Transverse colon (tissue), 3 donors: ENCODE results near the gene APOB.

Experiments used
- EP300 ChIP-seq: sonication (generic); formaldehyde crosslinking; IDR thresholded peaks from one replicate; pipeline ENCODE4 v1.6.1; 2017; ENCODE audit warnings: antibody characterized with exemption, low read depth
- POLR2A ChIP-seq: fragments of 450-650 bp; IDR thresholded peaks from one replicate; pipeline ENCODE4 v1.6.1; 2016; ENCODE audit warnings: antibody characterized with exemption, mild to moderate bottlenecking, moderate library complexity
- TF ChIP-seq, protein P1 (sequence below), 5 experiments: fragments of 200-600 bp in 3 of 5; fragments of 450-650 bp in 2 of 5; sonication (generic) in 3 of 5; IDR thresholded peaks; 1 replicate in 2 of 5; 2 replicates in 3 of 5; pipeline ENCODE4 v1.5.1; 2016 to 2017; ENCODE audit warnings: antibody characterized with exemption in 5 of 5, inconsistent platforms in 3 of 5, mild to moderate bottlenecking in 2 of 5, moderate library complexity in 1 of 5

DNA sequence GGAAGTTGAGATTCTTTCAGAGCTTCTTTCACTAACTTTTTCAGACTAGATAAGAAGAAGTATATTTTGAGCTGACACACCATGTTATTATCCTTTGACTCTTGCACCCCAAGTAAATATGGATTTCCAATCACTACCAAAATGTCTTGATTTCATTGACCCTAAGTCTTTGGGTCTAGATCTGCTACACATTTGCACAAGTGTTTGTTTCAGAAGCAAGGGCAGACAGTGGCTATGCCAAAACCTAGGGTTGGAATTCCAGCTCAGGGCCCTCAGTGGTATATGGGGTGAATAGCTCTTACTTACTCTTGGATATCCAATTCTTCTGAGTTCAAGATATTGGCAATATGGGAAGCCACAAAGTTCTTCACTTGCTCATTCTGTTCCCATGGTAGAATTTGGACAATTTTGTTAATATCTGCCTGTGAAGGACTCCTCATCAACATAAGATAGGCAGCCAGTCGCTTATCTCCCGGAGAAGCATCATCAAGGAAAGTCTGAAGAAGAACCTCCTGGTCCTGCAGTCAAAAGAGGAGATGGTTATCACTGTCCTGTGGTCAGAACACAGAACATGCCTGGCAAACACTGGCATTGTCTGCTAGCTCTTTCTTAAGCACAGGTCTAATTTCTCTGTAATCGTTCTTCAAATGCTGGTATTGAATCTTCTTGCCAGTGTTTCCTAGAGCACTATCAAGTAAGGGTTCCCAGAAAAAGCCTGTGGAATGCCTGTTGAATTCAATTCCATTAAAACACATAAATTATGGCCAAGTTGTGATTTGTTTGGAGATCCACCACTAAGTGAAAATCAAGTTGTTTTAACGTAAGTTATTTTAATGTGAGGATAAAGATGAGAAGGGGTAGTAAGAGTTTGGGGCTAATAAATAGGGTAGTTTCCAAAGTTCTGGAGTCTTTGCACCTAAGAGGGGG is 15.6 kb downstream of the APOB start:
- TF ChIP-seq, protein P1, sequence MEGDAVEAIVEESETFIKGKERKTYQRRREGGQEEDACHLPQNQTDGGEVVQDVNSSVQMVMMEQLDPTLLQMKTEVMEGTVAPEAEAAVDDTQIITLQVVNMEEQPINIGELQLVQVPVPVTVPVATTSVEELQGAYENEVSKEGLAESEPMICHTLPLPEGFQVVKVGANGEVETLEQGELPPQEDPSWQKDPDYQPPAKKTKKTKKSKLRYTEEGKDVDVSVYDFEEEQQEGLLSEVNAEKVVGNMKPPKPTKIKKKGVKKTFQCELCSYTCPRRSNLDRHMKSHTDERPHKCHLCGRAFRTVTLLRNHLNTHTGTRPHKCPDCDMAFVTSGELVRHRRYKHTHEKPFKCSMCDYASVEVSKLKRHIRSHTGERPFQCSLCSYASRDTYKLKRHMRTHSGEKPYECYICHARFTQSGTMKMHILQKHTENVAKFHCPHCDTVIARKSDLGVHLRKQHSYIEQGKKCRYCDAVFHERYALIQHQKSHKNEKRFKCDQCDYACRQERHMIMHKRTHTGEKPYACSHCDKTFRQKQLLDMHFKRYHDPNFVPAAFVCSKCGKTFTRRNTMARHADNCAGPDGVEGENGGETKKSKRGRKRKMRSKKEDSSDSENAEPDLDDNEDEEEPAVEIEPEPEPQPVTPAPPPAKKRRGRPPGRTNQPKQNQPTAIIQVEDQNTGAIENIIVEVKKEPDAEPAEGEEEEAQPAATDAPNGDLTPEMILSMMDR (IDR thresholded peaks at IDR 0.05), result no peak
- no peak for TF ChIP-seq POLR2A
- TF ChIP-seq EP300, result no peak
